Measurements from ENCODE around the gene CD248. TPM values are rescaled to one million over a fixed set of nuclear protein-coding genes. Genes with fewer than 3 reads are reported as not detected.

CD248 gene
- total and polyA plus RNA-seq, 12 donors: 5.3 to 44.4 (median 10.0) TPM

GRCh38 chr11:66335531-66336233, 18.8 kb upstream of the CD248 start:
- Histone ChIP-seq H3K4me1 (peaks cover 14 to 31% (median 24%) of the 10 kb centered on the region in 9 donors), H3K9me3 (no peaks in the 10 kb centered on the region), H3K27me3 (no peaks in the 10 kb centered on the region), H3K4me3 (peak overlapping the region; percentile 48 to 72 (median 66)), H3K36me3 (peaks cover 0 to 68% (median 20%) of the 10 kb centered on the region in 9 donors), H3K27ac (peak overlapping the region in 9 of 10 donors; percentile 71 to 88 (median 82))
- ATAC-seq (peak; percentile 29 to 71 (median 35)), DNase-seq (no peak)
- intact Hi-C loops (cut with DNase I): no loop called here
- no peak for TF ChIP-seq CTCF (IDR thresholded peaks at IDR 0.05)
- WGBS, 2 donors: 8 to 12% methylated on average over 35 of the region's 35 CpGs

- Histone ChIP-seq H3K27ac (peak overlapping the region in 4 of 10 donors; percentile 76 to 87 (median 82)), H3K36me3 (peaks cover 0 to 59% (median 11%) of the 10 kb centered on the region in 9 donors), H3K4me1 (peaks cover 14 to 31% (median 24%) of the 10 kb centered on the region in 9 donors), H3K27me3 (no peaks in the 10 kb centered on the region), H3K9me3 (no peaks in the 10 kb centered on the region), H3K4me3 (peak overlapping the region in 7 of 10 donors; percentile 63 to 72 (median 70))
- 83 to 85% methylated on average over 42 of the region's 42 CpGs for WGBS, 2 donors
- DNase-seq (no peak), ATAC-seq (no peak)
- intact Hi-C loops (cut with DNase I): no loop called here
- TF ChIP-seq CTCF (IDR thresholded peaks at IDR 0.05): no peak
Observed at GRCh38 chr11:66334605-66335442, 18.0 kb upstream of the CD248 start.

GRCh38 chr11:66333896-66334604, 17.2 kb upstream of the CD248 start:
- H3K4me1 ChIP-seq: peaks cover 14 to 31% (median 24%) of the 10 kb centered on the region in 9 donors

More at GRCh38 chr11:66333896-66334604, 17.2 kb upstream of the CD248 start:
- no peak overlapping the region for H3K27ac ChIP-seq
- intact Hi-C loops (cut with DNase I): loop anchor here in 1 of 10 donors (2.0 kb wide), 1 partner anchor 25 kb away; no protein-coding TSS in a partner anchor
- no peaks in the 10 kb centered on the region for H3K27me3 ChIP-seq
- no peak overlapping the region for H3K4me3 ChIP-seq
- WGBS, 2 donors: 85 to 88% methylated on average over 29 of the region's 29 CpGs
- DNase-seq: no peak
- H3K9me3 ChIP-seq: no peaks in the 10 kb centered on the region
- no peak for TF ChIP-seq CTCF (IDR thresholded peaks at IDR 0.05)
- ATAC-seq: no peak
- peaks cover 0 to 52% (median 5%) of the 10 kb centered on the region in 9 donors for H3K36me3 ChIP-seq
